H9 (cell line): ENCODE results near the gene SLC2A11. TPM values are rescaled to one million over a fixed set of nuclear protein-coding genes. Genes with fewer than 3 reads are reported as not detected.

Experiments used
- DNase-seq: peaks from one replicate; pipeline ENCODE4 v3.0.0-alpha.2; 2017
- H2AFZ ChIP-seq: one replicate; pipeline ENCODE4 v1.6.1; 2013; ENCODE audit warnings: mild to moderate bottlenecking, low read length, control low read depth, moderate library complexity
- H2AK5ac ChIP-seq: 2 replicates; pipeline ENCODE4 v1.6.1; 2013; ENCODE audit warnings: low read length, control low read depth, mixed read lengths; ENCODE audit not compliant: insufficient read length
- H2BK120ac ChIP-seq: one replicate; pipeline ENCODE4 v1.6.1; 2013; ENCODE audit warnings: low read depth, mild to moderate bottlenecking, low read length, control low read depth, inconsistent platforms; ENCODE audit not compliant: poor library complexity, severe bottlenecking
- H2BK12ac ChIP-seq: 2 replicates; pipeline ENCODE4 v1.6.1; 2013; ENCODE audit warnings: low read length, control low read depth, mixed read lengths, low read depth; ENCODE audit not compliant: insufficient read length
- H2BK15ac ChIP-seq: 2 replicates; pipeline ENCODE4 v1.6.1; 2013; ENCODE audit warnings: low read depth, low read length, control low read depth
- H2BK20ac ChIP-seq: one replicate; pipeline ENCODE4 v1.6.1; 2013; ENCODE audit warnings: low read depth, mild to moderate bottlenecking, low read length, control low read depth, inconsistent platforms; ENCODE audit not compliant: poor library complexity, severe bottlenecking
- H2BK5ac ChIP-seq: 2 replicates; pipeline ENCODE4 v1.6.1; 2013; ENCODE audit warnings: low read length, control low read depth, mixed read lengths; ENCODE audit not compliant: insufficient read length
- H3K14ac ChIP-seq: 2 replicates; pipeline ENCODE4 v1.6.1; 2013; ENCODE audit warnings: low read length, control low read depth; ENCODE audit not compliant: insufficient read depth
- H3K18ac ChIP-seq: 2 replicates; pipeline ENCODE4 v1.6.1; 2013; ENCODE audit warnings: low read depth, mild to moderate bottlenecking, mixed read lengths, low read length, control low read depth; ENCODE audit not compliant: insufficient read length
- H3K23ac ChIP-seq: 2 replicates; pipeline ENCODE4 v1.6.1; 2013; ENCODE audit warnings: low read length, control low read depth, mixed read lengths, low read depth; ENCODE audit not compliant: insufficient read length
- H3K23me2 ChIP-seq: 2 replicates; pipeline ENCODE4 v1.6.1; 2013; ENCODE audit warnings: low read depth, mild to moderate bottlenecking, mixed read lengths, low read length, control low read depth; ENCODE audit not compliant: insufficient read length, poor library complexity, severe bottlenecking
- H3K27ac ChIP-seq: 2 replicates; pipeline ENCODE4 v1.5.1; 2013; ENCODE audit warnings: low read length, control low read depth, mixed read lengths, low read depth; ENCODE audit not compliant: insufficient read length
- H3K27me3 ChIP-seq: 2 replicates; pipeline ENCODE4 v1.6.1; 2013; ENCODE audit warnings: low read length, control low read depth, inconsistent platforms; ENCODE audit not compliant: insufficient read depth
- H3K4ac ChIP-seq: 2 replicates; pipeline ENCODE4 v1.6.1; 2013; ENCODE audit warnings: low read depth, mild to moderate bottlenecking, control low read depth, inconsistent platforms, low read length, moderate library complexity
- H3K4me1 ChIP-seq: 2 replicates; pipeline ENCODE4 v1.6.1; 2013; ENCODE audit warnings: low read length, control low read depth, inconsistent platforms; ENCODE audit not compliant: insufficient read depth
- H3K4me2 ChIP-seq: 2 replicates; pipeline ENCODE4 v1.6.1; 2013; ENCODE audit warnings: low read length, control low read depth, mixed read lengths; ENCODE audit not compliant: insufficient read length, insufficient read depth
- H3K56ac ChIP-seq: 2 replicates; pipeline ENCODE4 v1.6.1; 2013; ENCODE audit warnings: low read depth, mild to moderate bottlenecking, mixed read lengths, low read length, control low read depth; ENCODE audit not compliant: insufficient read length
- H3K79me1 ChIP-seq: 2 replicates; pipeline ENCODE4 v1.6.1; 2013; ENCODE audit warnings: low read depth, mild to moderate bottlenecking, moderate library complexity, low read length, control low read depth, inconsistent platforms; ENCODE audit not compliant: insufficient read depth, poor library complexity, severe bottlenecking
- H3K79me2 ChIP-seq: 2 replicates; pipeline ENCODE4 v1.6.1; 2013; ENCODE audit warnings: low read length, control low read depth, inconsistent platforms; ENCODE audit not compliant: insufficient read depth
- H3K9ac ChIP-seq: 2 replicates; pipeline ENCODE4 v1.6.1; 2013; ENCODE audit warnings: low read length, control low read depth, mixed read lengths; ENCODE audit not compliant: insufficient read length; ENCODE audit errors: extremely low read depth
- H3K9me3 ChIP-seq: one replicate; pipeline ENCODE4 v1.6.1; 2013; ENCODE audit warnings: low read depth, low read length, inconsistent platforms; ENCODE audit not compliant: control insufficient read depth
- H3T11ph ChIP-seq: one replicate; pipeline ENCODE4 v1.6.1; 2013; ENCODE audit warnings: mild to moderate bottlenecking, low read length, control low read depth, inconsistent platforms
- H4K20me1 ChIP-seq: one replicate; pipeline ENCODE4 v1.6.1; 2013; ENCODE audit not compliant: control insufficient read depth, insufficient read length, insufficient read depth
- H4K5ac ChIP-seq: 2 replicates; pipeline ENCODE4 v1.6.1; 2013; ENCODE audit warnings: low read depth, mild to moderate bottlenecking, mixed read lengths, low read length, control low read depth; ENCODE audit not compliant: insufficient read length
- H4K8ac ChIP-seq: replicated peaks from 2 replicates; pipeline ENCODE4 v1.6.1; 2013; ENCODE audit warnings: low read length, control low read depth, mixed read lengths, low read depth; ENCODE audit not compliant: insufficient read length
- H4K91ac ChIP-seq: 2 replicates; pipeline ENCODE4 v1.6.1; 2013; ENCODE audit warnings: low read depth, mild to moderate bottlenecking, moderate library complexity, mixed read lengths, low read length, control low read depth; ENCODE audit not compliant: insufficient read length
- H3K27ac Mint-ChIP-seq, 3 experiments: 2 replicates in 2 of 3; 3 replicates in 1 of 3; pipeline ENCODE4 v1.8.0; 2020 to 2021; ENCODE audit warnings: mixed read lengths in 3 of 3, mild to moderate bottlenecking in 1 of 3, moderate library complexity in 1 of 3
- H3K27me3 Mint-ChIP-seq: 2 replicates; pipeline ENCODE4 v1.8.0; 2021; ENCODE audit warnings: low read depth, mild to moderate bottlenecking, moderate library complexity, mixed read lengths
- H3K36me3 Mint-ChIP-seq, 3 experiments: 2 replicates in 2 of 3; 3 replicates in 1 of 3; pipeline ENCODE4 v1.8.0; 2020 to 2021; ENCODE audit warnings: low read depth in 3 of 3, mixed read lengths in 3 of 3; ENCODE audit not compliant: insufficient read depth in 1 of 3
- H3K4me1 Mint-ChIP-seq, 2 experiments: 2 replicates each; pipeline ENCODE4 v1.8.0; 2020; ENCODE audit warnings: mixed read lengths in 2 of 2
- H3K4me3 Mint-ChIP-seq, 2 experiments: 2 replicates in 1 of 2; 3 replicates in 1 of 2; pipeline ENCODE4 v1.8.0; 2020 to 2021; ENCODE audit warnings: mild to moderate bottlenecking in 2 of 2, mixed read lengths in 2 of 2, moderate library complexity in 1 of 2
- H3K9me3 Mint-ChIP-seq, 2 experiments: 2 replicates in 1 of 2; 3 replicates in 1 of 2; pipeline ENCODE4 v1.8.0; 2020; ENCODE audit warnings: mild to moderate bottlenecking in 2 of 2, mixed read lengths in 2 of 2, moderate library complexity in 1 of 2
- CTCF ChIP-seq: fragments of 200-600 bp; sonication (generic); conservative IDR thresholded peaks from 3 replicates; pipeline ENCODE4 v1.8.0; 2021; ENCODE audit warnings: antibody characterized with exemption, mild to moderate bottlenecking
- WGBS: extraction: QIAGEN DNeasy Blood & Tissue Kit; methylation state at CpG from one replicate; pipeline ENCODE4 v1.1.7; 2013; ENCODE audit warnings: missing lambda C conversion rate, low lambda C conversion rate, mixed read lengths; ENCODE audit not compliant: insufficient read length; ENCODE audit errors: extremely low coverage; 5-methylcytosine and 5-hydroxymethylcytosine counted together
- total RNA-seq: library from RNA; stranded (reverse); gene quantifications from 2 replicates; pipeline ENCODE4 v1.2.1, GENCODE V29; 2021

The SLC2A11 gene
- total RNA-seq, 1 experiment from 2014 or later: 15.0 TPM

- Histone ChIP-seq H3K27ac (no peak overlapping the region), H3K79me2 (no peaks in the 10 kb centered on the region), H2AK5ac (no peak overlapping the region), H3K9me3 (no peaks in the 10 kb centered on the region), H3K56ac (no peak overlapping the region), H3K4ac (no peak overlapping the region), H3K23ac (no peak overlapping the region), H4K8ac (no peak overlapping the region), H4K91ac (no peak overlapping the region), H4K5ac (no peak overlapping the region), H3K23me2 (no peaks in the 10 kb centered on the region), H2BK12ac (no peak overlapping the region), H4K20me1 (no peaks in the 10 kb centered on the region), H2AFZ (no peak overlapping the region), H2BK5ac (no peak overlapping the region), H3K4me1 (no peaks in the 10 kb centered on the region), H3K9ac (no peak overlapping the region), H3T11ph (no peak overlapping the region), H2BK20ac (no peak overlapping the region), H2BK15ac (no peak overlapping the region), H3K18ac (no peak overlapping the region), H3K27me3 (no peaks in the 10 kb centered on the region), H3K14ac (no peak overlapping the region), H2BK120ac (no peak overlapping the region), H3K79me1 (no peaks in the 10 kb centered on the region), H3K4me2 (no peak overlapping the region)
- WGBS: no CpG with 5 or more reads among the region's 8 CpGs
- Mint-ChIP-seq H3K27ac (no peak overlapping the region), H3K9me3 (no peaks in the 10 kb centered on the region), H3K36me3 (peaks cover 8 to 19% (median 10%) of the 10 kb centered on the region in 3 experiments; a peak in 5 of 7 replicates), H3K27me3 (no peaks in the 10 kb centered on the region), H3K4me3 (no peak overlapping the region), H3K4me1 (peaks cover 0 to 4% of the 10 kb centered on the region in 2 experiments; a peak in 1 of 4 replicates)
- no peak for TF ChIP-seq CTCF
- DNase-seq: no peak
Observed at GRCh38 chr22:23877566-23877965, 19.9 kb downstream of the SLC2A11 start.
